K562 (cell line): ENCODE measurements around the gene METRN. TPM values are rescaled to one million over a fixed set of nuclear protein-coding genes. Genes with fewer than 3 reads are reported as not detected.

Source experiments
- BCOR ChIP-seq: fragments of 450-650 bp; IDR thresholded peaks from 2 replicates; pipeline ENCODE4 v1.6.1; 2016
- CREM ChIP-seq: IDR thresholded peaks from 2 replicates; pipeline ENCODE4 v1.6.1; 2014; ENCODE audit warnings: antibody characterized with exemption, low read depth
- HNRNPLL ChIP-seq: fragments of 200-400 bp; formaldehyde crosslinking; IDR thresholded peaks from 2 replicates; pipeline ENCODE4 v1.6.1; 2017; ENCODE audit warnings: low read length, low read depth, mild to moderate bottlenecking; ENCODE audit not compliant: poor library complexity, severe bottlenecking
- MAZ ChIP-seq, 2 experiments: fragments of 450-650 bp in 1 of 2; sonication (generic) in 1 of 2; formaldehyde crosslinking; IDR thresholded peaks in 1 of 2; conservative IDR thresholded peaks in 1 of 2; 2 replicates each; pipeline versions ENCODE4 v1.4.0 to v1.5.0; 2020; ENCODE audit warnings: mild to moderate bottlenecking in 1 of 2, missing genetic modification reagents in 1 of 2
- SLC30A9 ChIP-seq: fragments of 250-450 bp; sonication (Bioruptor Pico); IDR thresholded peaks from 2 replicates; pipeline ENCODE4 v1.8.0; 2022; ENCODE audit warnings: mild to moderate bottlenecking, moderate library complexity
- ZC3H8 ChIP-seq: fragments of 450-650 bp; IDR thresholded peaks from 2 replicates; pipeline ENCODE4 v1.6.1; 2017
- polyA plus RNA-seq, 8 experiments: library from polyadenylated mRNA; depleted of rRNA in 4 of 8; stranded (reverse) in 5 of 8; unstranded in 3 of 8; fragments of >200 nt; fragmentation: Nextera tagmentation in 2 of 8; fragmentation: Illumina TruSeq in 1 of 8; extraction: Ambion mirVana in 2 of 8; extraction: Trizol in 1 of 8; gene quantifications; 2 replicates each; pipeline versions ENCODE4 v1.2.1 to v1.2.3, GENCODE V29; 2011 to 2014; ENCODE audit warnings: inconsistent platforms in 1 of 8, missing spikeins in 1 of 8
- total RNA-seq, 7 experiments: library from RNA; depleted of rRNA in 6 of 7; stranded (reverse); fragments of >200 nt in 6 of 7; fragmentation: Illumina TruSeq in 2 of 7; extraction: Trizol in 2 of 7; gene quantifications; 2 replicates each; pipeline versions ENCODE4 v1.2.1 to v1.2.3, GENCODE V29; 2011 to 2021; ENCODE audit warnings: low replicate concordance in 1 of 7
- TF ChIP-seq, protein P1 (sequence below): sonication (generic); formaldehyde crosslinking; IDR thresholded peaks from 2 replicates; pipeline ENCODE4 v1.8.0; 2022; ENCODE audit warnings: mild to moderate bottlenecking, missing genetic modification reagents, borderline replicate concordance
- TF ChIP-seq, protein P2 (sequence below): sonication (generic); formaldehyde crosslinking; IDR thresholded peaks from 2 replicates; pipeline ENCODE4 v1.8.0; 2022; ENCODE audit warnings: mild to moderate bottlenecking, missing genetic modification reagents

The METRN gene
- total and polyA plus RNA-seq, 9 of the 15 experiments (the other 6 are each of a cell fraction or from before 2014, with no cell fraction given) = 0.20 to 89.8 (median 15.4) TPM

DNA sequence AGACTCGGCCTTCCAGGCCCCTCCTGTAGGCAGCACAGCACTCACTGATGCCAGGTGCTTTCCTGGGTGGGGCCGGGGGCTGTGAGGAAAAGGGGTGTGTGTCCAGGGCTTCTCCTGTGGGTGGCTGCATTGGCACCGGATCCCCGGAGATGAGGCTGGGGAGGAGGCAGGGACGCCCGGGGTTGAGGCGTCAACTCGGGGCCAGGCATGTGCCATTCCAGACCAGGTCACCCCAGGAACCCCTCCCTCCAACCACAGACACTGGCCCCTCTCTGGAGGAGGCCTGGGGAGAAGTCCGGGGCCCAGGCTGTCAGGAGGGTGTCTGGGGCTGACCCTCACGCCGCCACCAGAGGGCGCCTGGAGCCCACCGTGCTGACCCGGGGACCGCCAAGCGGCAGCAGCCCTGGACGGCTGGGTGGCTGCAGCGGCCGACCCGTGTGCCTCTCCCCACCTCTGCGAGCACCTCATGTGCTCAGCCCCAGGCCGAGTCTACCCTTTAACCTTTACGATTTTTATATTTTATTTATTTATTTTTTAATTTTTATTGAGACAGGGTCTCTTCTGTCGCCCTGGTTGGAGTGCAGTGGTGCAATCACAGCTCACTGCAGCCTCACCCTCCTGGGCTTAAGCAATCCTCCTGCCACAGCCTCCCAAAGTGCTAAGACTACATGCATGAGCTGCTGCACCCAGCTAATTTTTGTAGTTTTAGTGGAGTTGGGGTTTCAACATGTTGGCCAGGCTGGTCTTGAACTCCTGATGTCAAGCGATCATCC, 3.2 kb upstream of the METRN start (continued):
- TF ChIP-seq, protein P1, sequence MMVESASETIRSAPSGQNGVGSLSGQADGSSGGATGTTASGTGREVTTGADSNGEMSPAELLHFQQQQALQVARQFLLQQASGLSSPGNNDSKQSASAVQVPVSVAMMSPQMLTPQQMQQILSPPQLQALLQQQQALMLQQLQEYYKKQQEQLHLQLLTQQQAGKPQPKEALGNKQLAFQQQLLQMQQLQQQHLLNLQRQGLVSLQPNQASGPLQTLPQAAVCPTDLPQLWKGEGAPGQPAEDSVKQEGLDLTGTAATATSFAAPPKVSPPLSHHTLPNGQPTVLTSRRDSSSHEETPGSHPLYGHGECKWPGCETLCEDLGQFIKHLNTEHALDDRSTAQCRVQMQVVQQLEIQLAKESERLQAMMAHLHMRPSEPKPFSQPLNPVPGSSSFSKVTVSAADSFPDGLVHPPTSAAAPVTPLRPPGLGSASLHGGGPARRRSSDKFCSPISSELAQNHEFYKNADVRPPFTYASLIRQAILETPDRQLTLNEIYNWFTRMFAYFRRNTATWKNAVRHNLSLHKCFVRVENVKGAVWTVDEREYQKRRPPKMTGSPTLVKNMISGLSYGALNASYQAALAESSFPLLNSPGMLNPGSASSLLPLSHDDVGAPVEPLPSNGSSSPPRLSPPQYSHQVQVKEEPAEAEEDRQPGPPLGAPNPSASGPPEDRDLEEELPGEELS (CRISPR knock-in tag) = no peak
- no peak for TF ChIP-seq HNRNPLL
- peak in 1 of 2 experiments; percentile 73; a peak in 2 of 4 replicates for TF ChIP-seq MAZ (CRISPR knock-in tag; conservative IDR thresholded peaks at IDR 0.05 in 1 of 2, IDR thresholded peaks at IDR 0.05 in 1 of 2)
- peak; percentile 47; the same call in 1 of the 2 replicates for TF ChIP-seq CREM
- no peak for TF ChIP-seq ZC3H8
- no peak for TF ChIP-seq SLC30A9 (CRISPR knock-in tag)
- TF ChIP-seq, protein P2, sequence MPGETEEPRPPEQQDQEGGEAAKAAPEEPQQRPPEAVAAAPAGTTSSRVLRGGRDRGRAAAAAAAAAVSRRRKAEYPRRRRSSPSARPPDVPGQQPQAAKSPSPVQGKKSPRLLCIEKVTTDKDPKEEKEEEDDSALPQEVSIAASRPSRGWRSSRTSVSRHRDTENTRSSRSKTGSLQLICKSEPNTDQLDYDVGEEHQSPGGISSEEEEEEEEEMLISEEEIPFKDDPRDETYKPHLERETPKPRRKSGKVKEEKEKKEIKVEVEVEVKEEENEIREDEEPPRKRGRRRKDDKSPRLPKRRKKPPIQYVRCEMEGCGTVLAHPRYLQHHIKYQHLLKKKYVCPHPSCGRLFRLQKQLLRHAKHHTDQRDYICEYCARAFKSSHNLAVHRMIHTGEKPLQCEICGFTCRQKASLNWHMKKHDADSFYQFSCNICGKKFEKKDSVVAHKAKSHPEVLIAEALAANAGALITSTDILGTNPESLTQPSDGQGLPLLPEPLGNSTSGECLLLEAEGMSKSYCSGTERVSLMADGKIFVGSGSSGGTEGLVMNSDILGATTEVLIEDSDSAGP = no peak
- no peak for TF ChIP-seq BCOR
